Upper lobe of left lung (tissue), 4 donors: ENCODE measurements around the gene OLFM4.

Source experiments
- EP300 ChIP-seq, 4 donors: sonication (generic); formaldehyde crosslinking; IDR thresholded peaks; one replicate each; pipeline ENCODE4 v1.5.1; 2017; ENCODE audit warnings: antibody characterized with exemption in 4 of 4, control low read depth in 2 of 4
- POLR2A ChIP-seq, 4 donors: fragments of 450-650 bp; IDR thresholded peaks; one replicate each; pipeline ENCODE4 v1.5.1; 2016 to 2017; ENCODE audit warnings: antibody characterized with exemption in 4 of 4, mild to moderate bottlenecking in 2 of 4
- TF ChIP-seq, protein P1 (sequence below), 6 experiments: fragments of 450-650 bp in 4 of 6; fragments of 200-600 bp in 2 of 6; sonication (generic) in 2 of 6; IDR thresholded peaks; one replicate each; pipeline ENCODE4 v1.5.1; 2016 to 2019; ENCODE audit warnings: antibody characterized with exemption in 6 of 6

DNA sequence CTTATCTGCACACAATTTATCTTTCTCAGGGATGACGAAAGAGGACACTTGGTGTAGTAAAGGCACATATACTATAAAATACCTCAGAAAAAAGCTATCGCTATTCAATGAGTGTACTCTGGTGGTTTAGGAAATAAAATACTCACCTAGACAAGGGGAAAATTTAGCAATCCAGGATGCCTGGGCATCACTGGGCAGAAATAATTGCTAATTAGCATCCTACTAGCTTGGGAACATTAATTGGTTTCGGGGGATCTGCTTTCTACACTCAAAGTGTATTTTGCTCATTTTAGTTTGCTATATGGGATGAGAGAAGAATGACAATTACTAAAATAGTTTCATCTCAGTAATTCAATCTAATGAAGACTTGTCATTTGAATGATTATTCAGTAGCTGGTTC, 60.3 kb downstream of the OLFM4 start:
- TF ChIP-seq POLR2A (IDR thresholded peaks at IDR 0.05) (no peak), EP300 (IDR thresholded peaks at IDR 0.05) (no peak)
- TF ChIP-seq, protein P1, sequence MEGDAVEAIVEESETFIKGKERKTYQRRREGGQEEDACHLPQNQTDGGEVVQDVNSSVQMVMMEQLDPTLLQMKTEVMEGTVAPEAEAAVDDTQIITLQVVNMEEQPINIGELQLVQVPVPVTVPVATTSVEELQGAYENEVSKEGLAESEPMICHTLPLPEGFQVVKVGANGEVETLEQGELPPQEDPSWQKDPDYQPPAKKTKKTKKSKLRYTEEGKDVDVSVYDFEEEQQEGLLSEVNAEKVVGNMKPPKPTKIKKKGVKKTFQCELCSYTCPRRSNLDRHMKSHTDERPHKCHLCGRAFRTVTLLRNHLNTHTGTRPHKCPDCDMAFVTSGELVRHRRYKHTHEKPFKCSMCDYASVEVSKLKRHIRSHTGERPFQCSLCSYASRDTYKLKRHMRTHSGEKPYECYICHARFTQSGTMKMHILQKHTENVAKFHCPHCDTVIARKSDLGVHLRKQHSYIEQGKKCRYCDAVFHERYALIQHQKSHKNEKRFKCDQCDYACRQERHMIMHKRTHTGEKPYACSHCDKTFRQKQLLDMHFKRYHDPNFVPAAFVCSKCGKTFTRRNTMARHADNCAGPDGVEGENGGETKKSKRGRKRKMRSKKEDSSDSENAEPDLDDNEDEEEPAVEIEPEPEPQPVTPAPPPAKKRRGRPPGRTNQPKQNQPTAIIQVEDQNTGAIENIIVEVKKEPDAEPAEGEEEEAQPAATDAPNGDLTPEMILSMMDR (IDR thresholded peaks at IDR 0.05): no peak
